AG09319 (cell line): ENCODE results near the gene CDCA3.
A peak's percentile ranks its signal among the peaks of the same experiment; 100 is the strongest.

Experiments used
- DNase-seq: peaks from one replicate; pipeline ENCODE4 v3.0.0-alpha.2; 2010; ENCODE audit warnings: low read depth; ENCODE audit errors: extremely low read depth
- TF ChIP-seq, protein P1 (sequence below): IDR thresholded peaks from 2 replicates; pipeline ENCODE4 v1.5.1; 2011; ENCODE audit warnings: low read depth, mild to moderate bottlenecking, inconsistent platforms, low read length, moderate library complexity

CDCA3 gene

DNA sequence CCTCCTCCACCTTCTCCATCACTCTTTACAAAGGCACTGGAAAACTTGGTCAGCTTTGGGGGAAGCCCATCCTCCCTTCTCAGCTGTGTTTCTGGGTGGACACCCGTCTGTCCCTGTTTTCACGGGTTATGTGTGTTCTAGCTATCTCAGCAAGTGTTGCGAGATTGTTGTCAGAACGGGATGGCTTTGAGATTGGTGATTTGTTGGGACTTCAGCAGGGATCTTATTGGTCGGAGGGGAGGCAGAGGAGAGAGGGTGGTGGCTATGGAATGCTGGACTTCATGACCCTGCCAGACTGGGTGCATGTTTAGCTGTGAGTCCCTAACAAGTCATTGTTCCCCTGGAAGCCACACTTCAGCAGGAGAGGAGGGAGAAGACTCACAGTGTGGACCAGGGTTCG lies 3.0 kb upstream of the CDCA3 start:
- TF ChIP-seq, protein P1, sequence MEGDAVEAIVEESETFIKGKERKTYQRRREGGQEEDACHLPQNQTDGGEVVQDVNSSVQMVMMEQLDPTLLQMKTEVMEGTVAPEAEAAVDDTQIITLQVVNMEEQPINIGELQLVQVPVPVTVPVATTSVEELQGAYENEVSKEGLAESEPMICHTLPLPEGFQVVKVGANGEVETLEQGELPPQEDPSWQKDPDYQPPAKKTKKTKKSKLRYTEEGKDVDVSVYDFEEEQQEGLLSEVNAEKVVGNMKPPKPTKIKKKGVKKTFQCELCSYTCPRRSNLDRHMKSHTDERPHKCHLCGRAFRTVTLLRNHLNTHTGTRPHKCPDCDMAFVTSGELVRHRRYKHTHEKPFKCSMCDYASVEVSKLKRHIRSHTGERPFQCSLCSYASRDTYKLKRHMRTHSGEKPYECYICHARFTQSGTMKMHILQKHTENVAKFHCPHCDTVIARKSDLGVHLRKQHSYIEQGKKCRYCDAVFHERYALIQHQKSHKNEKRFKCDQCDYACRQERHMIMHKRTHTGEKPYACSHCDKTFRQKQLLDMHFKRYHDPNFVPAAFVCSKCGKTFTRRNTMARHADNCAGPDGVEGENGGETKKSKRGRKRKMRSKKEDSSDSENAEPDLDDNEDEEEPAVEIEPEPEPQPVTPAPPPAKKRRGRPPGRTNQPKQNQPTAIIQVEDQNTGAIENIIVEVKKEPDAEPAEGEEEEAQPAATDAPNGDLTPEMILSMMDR, result no peak
- no peak for DNase-seq

- TF ChIP-seq, protein P1, result no peak
- DNase-seq, result no peak
Measured at GRCh38 chr12:6853626-6854025, 2.5 kb upstream of the CDCA3 start.

DNA sequence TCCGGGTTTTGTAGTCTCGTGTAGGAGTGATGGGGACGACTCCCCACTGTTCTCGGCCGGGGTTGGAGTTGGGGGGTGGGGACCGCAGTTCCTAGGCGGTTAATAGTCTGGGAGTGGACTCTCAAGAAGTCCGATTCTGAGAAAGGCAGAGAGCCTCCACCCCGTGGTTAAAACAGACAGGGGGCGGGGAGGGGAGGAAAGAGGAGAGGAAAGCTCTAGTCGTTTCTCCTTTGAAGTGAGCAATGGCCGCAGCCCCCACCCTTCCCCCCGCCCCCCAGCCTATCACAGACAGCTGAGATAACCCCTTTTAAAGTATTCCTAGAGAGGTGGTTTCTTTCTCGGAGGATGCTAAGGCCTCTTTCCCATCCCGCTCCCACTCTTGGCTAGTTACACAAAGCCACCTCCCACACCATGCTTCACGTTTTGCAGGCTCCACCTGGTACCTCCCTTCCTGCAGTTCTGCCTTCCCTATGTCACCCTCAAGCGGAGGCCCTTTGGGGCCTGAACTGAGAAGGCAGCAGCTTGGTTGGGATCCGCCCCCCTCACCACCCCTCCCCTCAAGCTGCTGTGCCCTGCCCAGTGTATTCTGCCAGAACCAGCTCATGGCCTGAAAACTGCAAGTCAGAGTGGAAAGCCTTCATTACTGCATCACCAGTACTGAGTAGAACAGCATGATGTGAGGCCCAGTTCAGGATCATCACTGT lies 1.7 kb upstream of the CDCA3 start:
- no peak for DNase-seq
- TF ChIP-seq, protein P1, result no peak

DNA sequence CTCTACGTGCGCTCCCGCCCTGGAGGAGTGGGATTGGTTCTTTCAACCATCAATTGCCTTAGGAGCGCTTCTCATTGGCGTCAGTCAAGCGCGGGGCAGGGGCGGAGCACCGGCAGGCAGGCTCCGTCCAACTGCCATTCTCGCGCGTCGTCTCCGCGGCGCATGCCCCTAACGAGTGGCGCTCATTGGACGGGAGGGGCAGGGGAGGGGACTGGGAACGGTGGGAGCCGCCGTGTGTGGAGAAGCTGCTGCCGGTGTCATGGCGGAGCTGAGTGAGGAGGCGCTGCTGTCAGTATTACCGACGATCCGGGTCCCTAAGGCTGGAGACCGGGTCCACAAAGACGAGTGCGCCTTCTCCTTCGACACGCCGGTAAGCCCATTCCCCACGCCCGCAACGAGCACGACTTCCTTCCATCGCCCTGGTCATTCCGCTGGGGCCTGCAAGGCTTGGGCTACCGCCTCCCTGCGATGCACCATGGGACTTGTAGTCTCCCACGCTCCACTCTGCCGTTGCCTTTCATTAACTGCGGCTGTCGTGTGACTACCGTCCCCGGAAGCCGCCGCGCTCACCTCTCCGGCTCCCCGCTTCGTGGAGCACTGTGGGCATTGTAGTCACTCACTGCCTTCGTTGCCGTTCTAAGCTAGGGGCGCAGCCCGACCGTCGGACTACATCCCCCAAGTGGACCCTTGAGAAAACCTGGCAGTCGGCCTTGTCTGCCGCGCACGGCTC lies 1.0 kb upstream of the CDCA3 start, which contains the start of gene USP5:
Gene USP5 (plus strand): TSS at position 230 of the 730 bp plus-strand sequence. CDS start 30 bp downstream, at position 260.
- TF ChIP-seq, protein P1, result no peak
- DNase-seq, result peak; percentile 99

DNA sequence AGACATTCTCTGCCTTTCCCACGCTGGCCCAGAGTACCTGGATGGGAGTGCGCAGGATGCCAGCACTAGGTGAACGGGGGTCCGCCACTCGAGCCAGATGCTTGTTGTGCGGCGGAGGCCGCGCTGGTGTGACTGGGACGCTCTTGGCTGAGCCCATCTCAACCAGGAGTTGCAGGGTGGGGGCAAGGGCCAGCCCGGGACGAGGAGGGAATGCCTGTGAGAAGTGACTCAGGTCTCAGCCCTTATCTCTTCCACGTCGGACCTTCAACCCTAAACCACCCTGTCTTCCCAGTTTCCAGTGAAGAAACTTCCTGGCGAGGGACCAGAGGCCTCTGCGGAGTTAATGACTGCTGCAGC lies 312 bp downstream of the CDCA3 start:
- TF ChIP-seq, protein P1, result no peak
- no peak for DNase-seq

GRCh38 chr12:6849976-6850560 lies 1.0 kb downstream of the CDCA3 start:
- TF ChIP-seq, protein P1, result no peak
- no peak for DNase-seq

DNA sequence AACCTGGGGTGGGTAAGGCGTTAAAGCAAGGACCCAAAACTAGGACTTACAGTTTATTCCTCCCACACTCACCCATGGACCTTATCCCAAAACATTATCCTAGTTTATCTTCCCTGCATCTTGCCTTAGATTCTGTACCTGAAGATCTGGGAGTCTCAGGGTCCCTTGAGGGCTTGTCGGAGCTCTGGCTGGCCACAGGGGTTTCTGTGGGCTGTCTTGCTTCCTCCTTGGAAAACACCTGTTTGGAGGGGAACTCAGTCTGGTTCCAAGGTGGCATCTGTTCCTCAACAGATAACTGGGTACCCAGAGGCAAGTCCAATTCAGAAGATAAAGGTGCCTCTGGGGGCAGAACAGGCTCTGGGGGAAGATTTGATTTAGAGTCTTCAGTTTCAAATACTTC lies 1.7 kb downstream of the CDCA3 start:
- DNase-seq, result no peak
- TF ChIP-seq, protein P1, result no peak
